ENCODE measurements around the gene OMA1.
"Not testable (repeated sequence)": the region's sequence is repeated elsewhere in the genome, so short reads cannot be mapped to it uniquely, and the experiment has no call there.

The OMA1 gene

GRCh38 chr1:58524353-58524945, 22.1 kb downstream of the OMA1 start:
- no peak for DNase-seq (ENCODE audit: low read depth)

DNA sequence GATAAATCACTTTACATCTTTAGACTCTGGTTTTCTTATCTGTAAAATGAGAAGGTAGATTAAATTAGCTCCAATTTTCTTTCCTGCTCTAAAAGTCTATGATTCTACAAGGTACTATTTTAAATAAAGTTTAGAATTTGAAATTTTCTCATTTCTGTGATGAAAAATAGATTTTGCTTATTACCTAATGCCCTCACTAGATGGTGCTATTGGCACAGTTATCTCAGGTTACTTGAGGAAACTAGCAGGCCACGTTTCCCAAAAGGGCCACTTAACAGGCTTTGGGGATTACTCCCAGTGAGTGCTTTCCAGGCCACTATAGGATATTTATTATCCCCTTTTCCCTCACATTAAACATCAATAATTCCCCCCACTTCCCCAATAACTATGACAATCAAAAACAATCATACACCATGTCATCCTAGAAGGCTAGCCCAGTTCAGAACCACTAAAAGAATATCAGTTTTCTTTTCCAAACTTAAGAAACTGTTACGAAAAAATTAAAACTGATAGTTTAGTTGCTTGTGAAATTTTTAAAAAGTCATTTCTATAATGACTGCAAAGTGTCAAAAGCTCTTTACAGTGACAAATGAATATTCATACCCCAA, 30.6 kb downstream of the OMA1 start:
- DNase-seq (ENCODE audit: low read depth), result no peak

- DNase-seq (ENCODE audit: low read depth), result no peak
These were observed 32.6 kb downstream of the OMA1 start for GRCh38 chr1:58513956-58514355.

- DNase-seq (ENCODE audit: low read depth), result no peak
These were observed 37.9 kb downstream of the OMA1 start for GRCh38 chr1:58508629-58509028.

- no peak for DNase-seq (ENCODE audit: low read depth)
These were observed 41.2 kb downstream of the OMA1 start for GRCh38 chr1:58505286-58505685.

- no peak for DNase-seq (ENCODE audit: low read depth)
These were observed 44.0 kb downstream of the OMA1 start for GRCh38 chr1:58502519-58502918.

DNA sequence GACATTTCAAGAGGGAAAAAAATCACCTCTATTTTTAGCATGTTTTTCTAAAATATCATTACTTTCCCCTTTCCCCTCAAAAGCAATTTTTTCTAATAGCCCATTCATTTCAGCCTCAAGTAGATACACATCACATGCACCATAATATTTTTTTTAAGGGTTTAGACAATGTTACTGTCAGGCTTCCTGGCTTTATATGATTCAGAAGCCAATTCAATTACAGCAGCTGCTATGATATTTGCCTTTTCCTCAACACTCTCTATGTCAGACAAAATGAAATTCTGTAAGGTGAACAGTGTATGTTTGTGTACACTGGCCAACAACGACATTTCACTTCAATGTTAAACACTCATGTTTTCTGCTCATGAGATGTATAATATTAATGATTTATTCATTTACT, 46.5 kb downstream of the OMA1 start:
- no peak for DNase-seq (ENCODE audit: low read depth)

DNA sequence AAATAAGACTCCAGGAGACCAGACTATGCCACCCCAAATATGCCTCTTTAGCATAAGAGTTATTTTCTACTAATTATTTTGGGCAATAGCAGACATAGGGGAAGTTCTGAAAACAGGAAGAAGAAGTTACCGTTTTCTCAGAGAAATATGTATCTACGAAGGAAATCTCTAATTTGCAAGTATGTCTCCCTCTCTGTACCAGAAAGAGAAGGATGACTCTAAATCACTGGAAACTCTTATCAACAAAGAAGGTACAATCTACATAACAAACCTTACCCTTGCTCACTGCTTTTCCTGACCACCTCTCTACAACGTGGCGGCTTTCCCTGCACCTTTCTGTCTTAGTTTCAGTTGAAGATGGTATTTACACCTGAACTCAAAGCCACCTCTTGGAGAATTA, 49.0 kb downstream of the OMA1 start:
- no peak for DNase-seq (ENCODE audit: low read depth)

DNA sequence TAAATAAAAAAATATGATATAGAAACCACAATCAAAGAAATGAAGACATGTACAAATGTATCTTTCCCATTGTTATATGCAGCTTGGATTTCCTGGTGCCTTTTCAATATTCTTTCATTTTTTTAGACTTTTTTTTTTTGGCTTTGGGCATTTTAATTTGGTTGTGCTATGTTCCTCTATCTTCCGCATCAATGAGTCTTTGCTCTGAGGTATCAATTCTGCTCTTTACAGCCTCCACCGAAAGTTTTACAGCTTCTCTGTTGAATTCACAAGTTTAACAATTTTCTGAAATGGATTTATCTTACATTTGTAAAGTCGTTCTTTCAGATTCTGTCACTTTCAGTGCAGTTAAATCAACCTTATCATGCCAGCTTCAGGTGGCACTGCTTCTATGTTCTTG, 50.5 kb downstream of the OMA1 start:
- DNase-seq (ENCODE audit: low read depth), result no peak

DNA sequence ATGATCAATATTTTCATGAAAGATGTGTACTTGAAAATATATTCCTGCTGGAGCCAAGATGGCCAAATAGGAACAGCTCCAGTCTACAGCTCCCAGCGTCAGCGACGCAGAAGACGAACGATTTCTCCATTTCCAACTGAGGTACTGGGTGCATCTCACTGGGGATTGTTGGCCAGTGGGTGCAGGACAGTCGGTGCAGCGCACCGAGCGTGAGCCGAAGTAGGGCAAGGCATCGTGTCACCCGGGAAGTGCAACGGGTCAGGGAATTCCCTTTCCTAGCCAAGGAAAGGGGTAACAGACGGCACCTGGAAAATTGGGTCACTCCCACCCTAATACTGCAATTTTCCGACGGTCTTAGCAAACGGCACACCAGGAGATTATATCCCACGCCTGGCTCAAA, 57.6 kb downstream of the OMA1 start:
- DNase-seq (ENCODE audit: low read depth), result not testable (repeated sequence)

DNA sequence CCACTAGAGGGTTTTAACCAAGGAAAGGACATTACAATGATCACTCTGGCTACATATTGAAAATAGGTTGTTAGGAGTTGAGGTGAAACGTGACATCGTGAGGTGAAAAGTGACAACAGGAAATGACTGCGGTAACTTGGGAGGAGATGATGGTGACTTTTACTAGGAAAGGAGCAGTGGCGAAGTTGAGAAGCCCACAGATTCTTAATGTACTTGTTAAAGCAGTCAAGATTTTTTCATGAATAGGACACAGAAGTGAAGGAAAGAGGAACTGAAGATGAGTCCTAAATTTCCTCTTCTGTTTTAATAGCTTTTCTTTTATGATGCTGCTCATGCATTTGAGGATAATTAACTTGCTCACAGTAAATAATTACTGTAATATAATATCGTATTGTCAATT, 59.5 kb downstream of the OMA1 start:
- no peak for DNase-seq (ENCODE audit: low read depth)

- DNase-seq (ENCODE audit: low read depth), result no peak
These were observed 64.6 kb downstream of the OMA1 start for GRCh38 chr1:58481962-58482361.

GRCh38 chr1:58480191-58480590, 66.3 kb downstream of the OMA1 start:
- DNase-seq (ENCODE audit: low read depth), result no peak

- DNase-seq (ENCODE audit: low read depth), result no peak
These were observed 69.1 kb downstream of the OMA1 start for GRCh38 chr1:58477390-58477789.

DNA sequence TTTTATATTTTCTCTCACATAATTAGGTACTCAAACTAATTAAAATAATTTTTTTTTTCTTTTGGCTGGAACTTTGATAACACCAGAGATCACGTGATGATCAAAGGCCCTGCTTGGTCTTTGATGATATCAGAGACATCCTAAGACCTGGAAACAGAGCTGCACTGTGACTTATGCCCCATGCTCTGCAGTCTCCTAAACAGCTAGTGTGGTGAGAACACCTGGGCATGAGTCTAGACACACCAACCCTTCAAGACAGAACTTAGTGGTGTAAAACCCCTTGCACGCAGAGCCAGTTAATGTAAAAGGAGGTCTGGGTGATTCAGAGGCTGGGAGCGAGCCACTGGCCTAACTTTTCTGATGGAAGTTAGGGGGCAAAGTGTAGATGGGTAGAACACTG, 70.3 kb downstream of the OMA1 start:
- DNase-seq (ENCODE audit: low read depth), result no peak

- no peak for DNase-seq (ENCODE audit: low read depth)
These were observed 77.0 kb downstream of the OMA1 start for GRCh38 chr1:58469476-58469875.

DNA sequence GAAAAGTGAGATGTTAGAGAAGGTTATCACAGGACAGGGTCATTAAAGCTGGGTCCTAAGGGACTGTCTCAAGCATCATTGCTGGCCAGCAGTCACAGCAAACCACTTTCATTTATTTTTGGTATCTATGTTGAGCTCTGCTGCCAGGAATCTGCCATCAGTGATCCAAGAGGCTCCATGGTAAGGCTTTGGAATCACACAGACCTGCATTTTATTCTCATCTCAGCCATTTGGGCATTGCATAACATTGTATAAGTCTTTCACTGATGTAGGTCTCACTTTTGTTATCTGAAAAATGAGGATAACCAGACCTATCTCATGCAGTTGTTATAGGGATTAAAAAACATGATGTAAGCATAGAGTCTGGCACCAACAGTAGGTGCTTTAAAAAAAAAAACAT, 77.5 kb downstream of the OMA1 start:
- no peak for DNase-seq (ENCODE audit: low read depth)

- no peak for DNase-seq (ENCODE audit: low read depth)
These were observed 77.9 kb downstream of the OMA1 start for GRCh38 chr1:58468612-58469011.

- no peak for DNase-seq (ENCODE audit: low read depth)
These were observed 79.8 kb downstream of the OMA1 start for GRCh38 chr1:58466630-58467241.

DNA sequence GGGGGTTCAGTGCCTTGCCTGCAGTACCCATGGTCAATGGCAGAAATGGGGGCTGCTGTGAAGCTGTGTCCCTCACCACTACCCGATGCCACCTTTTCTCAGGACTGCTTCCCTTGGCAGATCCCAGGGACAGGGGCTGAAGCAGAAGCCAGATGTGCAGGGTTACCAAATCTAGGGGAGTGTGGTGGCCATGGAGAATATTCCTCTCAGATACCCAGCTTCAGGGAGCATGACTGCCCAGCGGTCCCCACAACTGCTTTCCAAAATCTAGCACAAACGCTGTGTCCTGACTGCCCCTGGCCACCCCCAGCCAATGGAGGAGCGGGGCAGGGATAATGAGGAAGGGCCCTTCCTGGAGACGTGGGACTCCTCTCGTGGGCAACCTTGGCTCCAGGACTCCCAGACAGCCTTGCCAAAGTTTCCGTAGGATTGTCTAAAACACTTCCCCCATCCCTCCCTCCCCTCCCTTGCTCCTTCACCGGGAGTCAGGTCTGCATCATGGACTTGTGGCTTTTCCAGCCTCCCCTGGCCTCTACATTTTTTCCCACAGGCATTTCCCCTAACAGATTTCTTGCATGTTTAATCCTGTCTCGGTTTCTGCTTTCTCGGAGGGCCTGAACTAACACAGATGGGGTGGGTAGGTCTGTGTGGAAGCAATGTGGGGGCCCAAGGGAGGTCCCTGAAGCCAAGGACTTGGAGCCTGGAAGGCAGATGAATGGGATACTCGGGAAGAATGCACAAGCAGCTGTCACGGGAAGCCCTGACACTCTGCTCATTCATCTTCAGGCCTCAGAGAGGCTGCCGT, 80.5 kb downstream of the OMA1 start:
- DNase-seq (ENCODE audit: low read depth), result no peak

DNA sequence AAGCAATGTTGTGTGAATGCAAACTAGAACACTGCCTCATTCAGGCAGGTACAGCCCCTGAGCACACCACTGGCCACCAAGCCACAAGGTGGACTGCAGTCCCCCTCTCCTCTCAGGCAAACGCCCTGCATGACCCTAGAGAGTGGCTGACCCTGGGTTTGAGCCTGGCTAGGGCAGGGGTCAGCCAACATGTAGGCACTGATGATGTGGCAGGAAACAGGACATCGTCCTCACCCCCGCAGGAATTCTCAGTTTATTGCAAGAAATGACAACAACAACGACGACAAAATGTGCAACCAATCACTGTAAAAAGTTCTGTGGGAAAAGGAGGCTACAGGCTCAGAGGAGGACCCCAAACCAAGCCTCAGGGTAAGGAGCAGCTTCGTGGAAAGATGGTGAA, 81.3 kb downstream of the OMA1 start:
- DNase-seq (ENCODE audit: low read depth), result no peak

GRCh38 chr1:58460469-58460868, 86.1 kb downstream of the OMA1 start:
- no peak for DNase-seq (ENCODE audit: low read depth)

GRCh38 chr1:58459911-58460310, 86.6 kb downstream of the OMA1 start:
- no peak for DNase-seq (ENCODE audit: low read depth)
